IPS DF 19.7 (cell line): ENCODE measurements around the gene C9orf50.
"Not testable (repeated sequence)": the region's sequence is repeated elsewhere in the genome, so short reads cannot be mapped to it uniquely, and the experiment has no call there.

Source experiments
- DNase-seq: peaks from one replicate; pipeline ENCODE4 v3.0.0-alpha.2; 2013; ENCODE audit warnings: low read depth, low spot score

C9orf50 gene

GRCh38 chr9:129610473-129611306 lies 10.2 kb downstream of the C9orf50 start:
- no peak for DNase-seq

GRCh38 chr9:129610213-129610472 lies 10.8 kb downstream of the C9orf50 start:
- DNase-seq, result no peak

GRCh38 chr9:129609486-129610212 lies 11.3 kb downstream of the C9orf50 start:
- no peak for DNase-seq

GRCh38 chr9:129608561-129609481 lies 12.1 kb downstream of the C9orf50 start:
- no peak for DNase-seq

- DNase-seq, result no peak
Measured at GRCh38 chr9:129607027-129607387, 13.9 kb downstream of the C9orf50 start.

- DNase-seq, result no peak
Measured at GRCh38 chr9:129606161-129607026, 14.5 kb downstream of the C9orf50 start.

- DNase-seq, result no peak
Measured at GRCh38 chr9:129604766-129605163, 16.1 kb downstream of the C9orf50 start.

GRCh38 chr9:129604056-129604765 lies 16.7 kb downstream of the C9orf50 start:
- no peak for DNase-seq

- DNase-seq, result no peak
Measured at GRCh38 chr9:129602598-129603415, 18.1 kb downstream of the C9orf50 start.

- no peak for DNase-seq
Measured at GRCh38 chr9:129601082-129601674, 19.7 kb downstream of the C9orf50 start.

GRCh38 chr9:129598089-129598596 lies 22.8 kb downstream of the C9orf50 start:
- no peak for DNase-seq

GRCh38 chr9:129597355-129598088 lies 23.4 kb downstream of the C9orf50 start:
- no peak for DNase-seq

GRCh38 chr9:129596541-129597331 lies 24.2 kb downstream of the C9orf50 start:
- no peak for DNase-seq

GRCh38 chr9:129595903-129596540 lies 24.9 kb downstream of the C9orf50 start:
- no peak for DNase-seq

GRCh38 chr9:129595311-129595741 lies 25.6 kb downstream of the C9orf50 start:
- no peak for DNase-seq

- no peak for DNase-seq
Measured at GRCh38 chr9:129594632-129595031, 26.3 kb downstream of the C9orf50 start.

- not testable (repeated sequence) for DNase-seq
Measured at GRCh38 chr9:129592790-129593189, 28.1 kb downstream of the C9orf50 start.
